Retinal pigment epithelial cell (primary cell): ENCODE data around the gene PPFIA2.

Source experiments
- DNase-seq: peaks from one replicate; pipeline ENCODE4 v3.0.0-alpha.2; 2010; ENCODE audit warnings: low read depth
- H3K4me3 ChIP-seq: 2 replicates; pipeline ENCODE4 v1.5.1; 2011; ENCODE audit warnings: mild to moderate bottlenecking, low read length, control low read depth, moderate library complexity
- TF ChIP-seq, protein P1 (sequence below): conservative IDR thresholded peaks from 2 replicates; pipeline ENCODE4 v1.5.1; 2011; ENCODE audit warnings: low read depth, low read length, control low read depth, inconsistent platforms

The PPFIA2 gene

DNA sequence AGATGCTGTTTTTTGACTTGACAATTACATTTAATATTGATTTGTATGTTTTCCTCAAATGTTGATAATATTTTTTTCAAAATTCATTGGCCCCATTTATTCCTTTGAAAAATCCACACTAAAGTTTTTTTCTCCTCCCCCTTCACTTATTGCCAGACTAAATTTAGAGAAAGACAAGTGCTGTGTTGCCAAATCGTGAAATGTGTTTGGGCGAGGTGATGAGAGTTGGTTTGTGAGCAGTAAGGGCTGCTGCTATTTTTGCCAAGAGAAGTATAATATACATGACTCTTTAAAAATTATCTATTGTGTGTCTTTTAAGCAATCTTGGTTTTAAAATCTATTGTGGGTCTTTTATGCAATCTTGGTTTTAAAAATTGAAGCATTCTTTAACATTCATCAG, 188.9 kb downstream of the PPFIA2 start:
- no peak for DNase-seq
- no peak overlapping the region for H3K4me3 ChIP-seq
- TF ChIP-seq, protein P1, sequence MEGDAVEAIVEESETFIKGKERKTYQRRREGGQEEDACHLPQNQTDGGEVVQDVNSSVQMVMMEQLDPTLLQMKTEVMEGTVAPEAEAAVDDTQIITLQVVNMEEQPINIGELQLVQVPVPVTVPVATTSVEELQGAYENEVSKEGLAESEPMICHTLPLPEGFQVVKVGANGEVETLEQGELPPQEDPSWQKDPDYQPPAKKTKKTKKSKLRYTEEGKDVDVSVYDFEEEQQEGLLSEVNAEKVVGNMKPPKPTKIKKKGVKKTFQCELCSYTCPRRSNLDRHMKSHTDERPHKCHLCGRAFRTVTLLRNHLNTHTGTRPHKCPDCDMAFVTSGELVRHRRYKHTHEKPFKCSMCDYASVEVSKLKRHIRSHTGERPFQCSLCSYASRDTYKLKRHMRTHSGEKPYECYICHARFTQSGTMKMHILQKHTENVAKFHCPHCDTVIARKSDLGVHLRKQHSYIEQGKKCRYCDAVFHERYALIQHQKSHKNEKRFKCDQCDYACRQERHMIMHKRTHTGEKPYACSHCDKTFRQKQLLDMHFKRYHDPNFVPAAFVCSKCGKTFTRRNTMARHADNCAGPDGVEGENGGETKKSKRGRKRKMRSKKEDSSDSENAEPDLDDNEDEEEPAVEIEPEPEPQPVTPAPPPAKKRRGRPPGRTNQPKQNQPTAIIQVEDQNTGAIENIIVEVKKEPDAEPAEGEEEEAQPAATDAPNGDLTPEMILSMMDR = no peak

DNA sequence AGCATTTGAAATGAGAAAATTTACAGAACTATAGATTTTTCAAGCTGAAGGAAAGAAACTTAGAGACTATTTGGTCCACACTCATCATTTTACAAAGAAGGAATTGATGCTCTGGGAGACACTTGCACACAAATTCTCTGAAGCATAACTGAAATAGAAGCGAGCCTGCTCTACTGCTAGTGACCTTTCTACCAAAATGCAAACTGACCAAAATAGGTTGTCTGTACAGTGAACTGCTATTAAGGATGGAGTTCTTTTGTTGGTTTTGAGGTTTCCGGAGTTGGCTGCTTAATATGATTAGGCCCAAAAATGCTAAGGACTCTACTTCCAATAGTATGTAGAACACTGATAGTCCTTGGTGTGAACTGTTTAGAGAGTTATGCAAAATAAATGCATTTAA, 194.9 kb downstream of the PPFIA2 start:
- TF ChIP-seq, protein P1 = no peak
- DNase-seq = no peak
- H3K4me3 ChIP-seq = no peak overlapping the region

DNA sequence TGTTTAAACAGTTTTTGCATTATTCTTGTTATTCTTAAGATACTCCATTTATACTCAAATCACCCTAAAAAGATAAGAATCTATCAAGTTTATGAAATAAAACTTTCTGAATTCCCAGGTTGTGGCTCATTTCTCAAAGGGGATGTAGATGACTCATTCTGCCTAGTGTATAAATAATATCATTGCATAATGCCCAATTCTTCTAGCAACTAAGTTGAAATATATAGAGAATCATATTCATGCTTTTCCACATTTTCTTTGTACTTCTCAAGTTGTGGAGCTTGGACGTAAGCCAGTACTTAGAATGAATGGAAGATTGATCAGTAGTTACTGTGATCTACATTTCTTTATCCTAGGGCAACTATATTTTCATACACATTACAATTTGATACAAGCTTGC, 201.1 kb downstream of the PPFIA2 start:
- TF ChIP-seq, protein P1 = no peak
- peak; percentile 48 for DNase-seq
- no peak overlapping the region for H3K4me3 ChIP-seq

DNA sequence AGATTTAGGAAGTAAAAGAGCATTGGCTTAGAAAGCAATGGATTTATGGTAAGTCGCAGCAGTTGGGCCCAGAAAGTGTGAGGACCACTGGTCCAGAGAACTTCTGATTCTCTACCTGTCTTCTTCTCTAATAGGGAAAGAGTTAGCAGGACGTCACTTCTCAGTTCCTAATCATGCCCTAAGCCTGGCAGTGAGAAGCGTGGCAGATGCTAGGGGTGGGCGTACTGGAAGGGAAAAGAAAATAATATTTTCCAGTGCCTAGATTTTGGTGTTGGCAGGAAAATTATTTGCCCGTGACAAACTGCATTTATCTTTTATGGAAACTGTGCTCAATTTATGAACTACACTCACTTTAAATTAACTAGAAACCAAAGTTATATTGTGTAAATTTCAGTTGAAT, 212.3 kb downstream of the PPFIA2 start:
- DNase-seq = no peak
- TF ChIP-seq, protein P1 = no peak
- no peak overlapping the region for H3K4me3 ChIP-seq

DNA sequence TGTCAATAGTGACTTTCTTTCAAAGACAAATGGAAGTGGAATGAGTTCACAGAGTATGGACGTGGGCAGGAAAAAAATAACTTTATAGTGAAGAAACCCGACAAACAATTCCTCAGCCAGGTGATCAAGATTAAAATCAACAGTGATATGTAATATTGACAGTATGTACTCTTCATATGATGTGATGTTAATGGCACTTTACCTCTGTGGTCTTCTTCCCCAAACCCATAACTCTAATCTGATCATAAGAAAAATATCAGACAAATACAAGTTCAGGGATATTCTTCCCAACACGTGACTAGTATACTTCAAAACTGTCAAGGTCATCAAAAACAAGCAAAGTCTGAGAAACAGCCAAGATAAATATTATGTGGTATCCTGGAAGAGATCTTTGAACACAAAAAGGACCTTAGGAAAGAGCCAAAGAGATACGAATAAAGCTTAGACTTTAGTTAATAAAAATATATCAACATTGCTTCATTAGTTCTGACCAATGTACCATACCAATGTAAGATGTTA, 215.5 kb downstream of the PPFIA2 start:
- DNase-seq = no peak
- no peak overlapping the region for H3K4me3 ChIP-seq
- TF ChIP-seq, protein P1 = no peak

DNA sequence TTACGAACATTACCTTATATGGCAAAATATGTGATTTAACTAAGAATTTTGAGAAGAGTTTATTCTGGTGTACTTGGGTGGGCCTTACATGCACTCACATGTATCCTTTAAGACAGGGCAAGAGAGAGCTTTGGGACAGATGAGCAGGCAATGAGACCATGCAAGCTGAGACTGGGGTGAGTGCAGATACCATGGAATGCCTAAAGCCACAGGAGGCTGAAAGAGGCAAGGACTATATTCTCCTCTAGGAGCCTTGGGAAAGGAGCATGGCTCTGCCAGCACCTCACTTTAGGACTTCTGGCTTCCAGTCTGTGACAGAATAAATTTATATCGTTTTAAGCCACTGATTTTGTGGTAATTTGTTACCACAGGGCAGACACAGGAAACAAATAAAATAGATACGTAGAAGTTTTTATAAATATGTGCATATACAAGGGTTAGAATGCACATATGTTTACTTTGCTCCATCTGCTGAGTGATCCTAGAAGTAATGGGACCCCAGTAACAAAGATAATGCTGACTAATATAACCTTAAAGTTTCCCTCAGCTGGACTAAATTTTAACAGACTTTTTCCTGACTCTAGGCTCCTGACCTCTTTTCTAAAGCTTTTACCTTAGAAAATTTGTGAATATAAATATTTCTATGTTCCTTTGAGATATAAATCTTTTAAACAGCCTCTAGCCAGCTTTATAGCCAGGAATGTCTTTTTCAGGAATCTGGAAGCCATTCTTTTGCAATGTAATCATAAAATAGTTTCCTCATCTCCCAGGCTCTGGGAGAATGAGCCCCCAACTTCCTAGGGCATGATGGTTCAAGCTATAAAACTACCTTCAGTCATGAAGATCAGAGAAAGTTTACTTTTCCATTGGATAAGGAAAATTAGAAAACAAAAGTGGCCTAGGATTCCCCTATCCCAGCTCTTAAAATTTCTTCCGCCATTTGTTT, 216.8 kb downstream of the PPFIA2 start:
- TF ChIP-seq, protein P1 = no peak
- DNase-seq = no peak
- no peak overlapping the region for H3K4me3 ChIP-seq

DNA sequence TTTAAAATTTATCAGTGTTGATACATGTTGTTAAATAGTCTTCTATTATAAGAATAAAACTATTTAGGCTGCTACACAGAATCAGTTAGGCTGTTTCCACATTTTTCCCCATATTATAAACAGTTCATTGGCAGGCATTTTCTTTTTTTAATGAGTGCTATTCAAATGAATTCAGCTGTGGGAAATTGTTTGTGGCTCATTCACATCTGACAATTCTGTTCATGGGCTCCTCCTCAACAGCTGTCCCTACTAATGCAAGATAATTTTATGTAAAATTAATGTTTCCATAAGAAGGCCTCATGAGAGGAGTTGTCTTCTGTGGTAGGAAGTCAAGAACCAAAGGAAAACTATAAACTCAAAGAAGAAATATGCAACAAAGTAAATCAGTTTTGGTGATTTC, 218.0 kb downstream of the PPFIA2 start:
- TF ChIP-seq, protein P1 = no peak
- no peak overlapping the region for H3K4me3 ChIP-seq
- no peak for DNase-seq
